NCI-H1105 (cell line): ENCODE measurements around the gene WDR91.
"Not testable (repeated sequence)": the region's sequence is repeated elsewhere in the genome, so short reads cannot be mapped to it uniquely, and the experiment has no call there.

Source experiments
- DNase-seq: peaks from one replicate; lab custom pipeline; 2025; lab: John Stamatoyannopoulos, UW

Gene WDR91

DNA sequence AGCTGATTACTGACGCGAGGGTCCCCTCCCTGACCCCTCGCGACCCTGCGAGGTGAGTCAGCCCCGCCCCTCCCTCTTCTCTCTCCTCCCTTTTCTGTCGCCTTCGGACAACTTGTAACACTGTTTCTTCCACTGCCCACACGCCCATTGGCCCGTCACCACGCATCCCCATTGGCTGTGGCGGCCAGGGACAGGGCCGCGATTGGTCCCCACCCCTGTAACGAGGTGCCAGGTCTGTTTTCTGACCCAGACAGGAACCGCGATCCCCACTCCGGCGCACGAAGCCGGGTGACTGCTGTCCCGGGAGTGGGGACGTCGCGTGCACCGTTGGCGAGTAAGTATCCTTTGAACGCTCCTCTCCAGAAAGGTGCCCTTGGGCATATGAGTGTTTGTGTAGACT lies 22.2 kb upstream of the WDR91 start, which contains the start of gene STRA8:
Gene STRA8, plus strand, starts transcription at position 269 of the 400 bp plus-strand sequence. CDS start 6,687 bp downstream, outside the sequence.
- no peak for DNase-seq

GRCh38 chr7:135232720-135233119 lies 21.4 kb upstream of the WDR91 start:
- no peak for DNase-seq

DNA sequence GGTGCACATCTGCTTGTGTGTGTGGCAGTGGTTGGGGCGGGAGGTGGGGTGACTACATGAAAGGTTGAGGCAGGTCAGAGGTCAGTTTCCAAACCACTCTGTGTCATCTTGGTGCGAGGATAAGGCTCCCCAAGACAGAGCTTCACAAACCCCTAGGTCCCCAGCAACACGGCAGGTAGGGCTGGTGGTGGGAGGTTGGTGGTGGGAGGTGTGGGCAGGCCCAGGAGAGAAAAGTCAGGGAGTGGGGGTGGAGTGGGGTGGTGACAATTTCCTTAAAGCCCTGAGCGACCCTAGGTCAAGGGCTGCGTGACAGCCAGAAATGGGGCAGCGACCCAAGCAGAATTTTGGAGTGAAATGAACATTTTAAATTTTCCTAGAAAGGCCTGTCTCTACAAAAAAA lies 20.8 kb upstream of the WDR91 start:
- no peak for DNase-seq

GRCh38 chr7:135231686-135232085 lies 20.4 kb upstream of the WDR91 start:
- no peak for DNase-seq

- DNase-seq = no peak
Observed at GRCh38 chr7:135224027-135224426, 12.7 kb upstream of the WDR91 start.

DNA sequence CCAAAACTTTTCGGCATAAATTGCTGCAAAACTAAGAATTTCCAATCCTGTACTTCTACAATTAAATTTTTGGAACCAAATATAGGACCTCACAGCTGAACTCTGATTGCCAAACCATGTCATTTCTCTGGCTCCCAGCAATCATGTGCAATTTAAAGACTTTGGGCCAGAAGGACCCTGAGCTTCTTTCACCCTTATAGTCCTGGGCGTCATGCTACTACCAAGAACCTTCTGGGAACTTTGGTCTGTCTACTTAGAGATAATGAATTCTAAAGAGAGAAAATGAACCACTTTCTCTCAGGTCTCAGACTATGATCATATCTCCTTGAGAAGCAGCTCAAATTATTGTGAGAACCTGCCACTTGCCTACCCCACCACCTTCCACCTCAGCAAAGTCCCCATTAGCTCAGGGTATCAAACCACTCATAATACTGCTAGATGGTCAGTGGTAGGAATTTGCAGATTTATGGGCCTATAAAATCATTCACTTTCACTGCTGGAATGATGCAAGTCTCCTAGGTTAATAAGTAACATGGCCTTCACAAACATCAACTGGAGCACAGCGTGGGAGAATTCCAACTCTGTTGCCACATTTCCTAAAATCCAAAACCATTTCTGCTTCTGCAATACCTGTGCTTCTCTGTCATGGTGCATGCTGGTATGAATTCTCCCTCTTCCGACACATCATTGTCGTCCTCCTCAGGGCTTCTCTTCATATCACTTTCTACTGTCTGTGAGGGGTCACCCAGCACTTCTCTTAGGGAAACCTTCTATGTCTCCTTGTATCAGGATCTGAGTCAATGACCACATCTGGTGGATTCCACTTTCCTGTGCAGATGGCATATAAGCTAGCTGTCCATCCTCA lies 6.6 kb upstream of the WDR91 start:
- DNase-seq = no peak

DNA sequence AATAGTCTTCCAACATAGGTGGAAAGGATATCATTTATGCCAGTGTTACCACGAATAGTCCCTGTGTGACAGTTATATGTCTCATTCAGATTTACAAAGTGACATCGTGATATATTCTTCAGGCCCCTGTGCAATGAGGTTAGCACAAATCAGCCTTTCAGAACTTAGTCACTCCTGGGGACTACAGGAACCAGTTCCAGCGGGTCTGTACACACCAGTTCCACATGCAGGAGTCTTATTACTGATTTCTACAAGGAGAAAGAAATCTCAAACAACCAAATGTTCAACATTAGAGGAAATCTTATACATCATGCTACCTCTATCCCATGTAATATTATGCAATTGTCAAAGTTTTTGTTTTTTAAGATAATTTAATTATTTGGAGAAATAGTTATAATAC lies 4.4 kb upstream of the WDR91 start:
- DNase-seq = no peak

DNA sequence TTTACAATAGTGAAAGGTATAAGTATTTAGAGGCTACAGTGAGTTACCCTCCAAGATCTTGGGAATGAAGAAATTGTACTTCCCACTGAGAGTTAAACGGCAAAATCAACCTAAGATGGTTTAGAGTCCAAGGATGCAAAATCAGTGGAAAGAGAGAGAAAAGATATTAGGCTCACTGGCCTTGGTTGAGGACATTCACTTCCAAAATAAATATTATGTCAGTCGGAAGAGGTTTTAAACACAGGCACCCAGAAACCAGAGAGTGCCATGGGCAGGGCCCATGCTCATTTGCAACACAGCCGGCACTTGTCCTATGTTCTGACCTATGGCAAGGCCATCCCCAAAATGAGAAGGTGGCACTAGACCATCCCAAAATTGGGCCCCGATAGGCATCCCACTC lies 3.9 kb upstream of the WDR91 start:
- DNase-seq = no peak

DNA sequence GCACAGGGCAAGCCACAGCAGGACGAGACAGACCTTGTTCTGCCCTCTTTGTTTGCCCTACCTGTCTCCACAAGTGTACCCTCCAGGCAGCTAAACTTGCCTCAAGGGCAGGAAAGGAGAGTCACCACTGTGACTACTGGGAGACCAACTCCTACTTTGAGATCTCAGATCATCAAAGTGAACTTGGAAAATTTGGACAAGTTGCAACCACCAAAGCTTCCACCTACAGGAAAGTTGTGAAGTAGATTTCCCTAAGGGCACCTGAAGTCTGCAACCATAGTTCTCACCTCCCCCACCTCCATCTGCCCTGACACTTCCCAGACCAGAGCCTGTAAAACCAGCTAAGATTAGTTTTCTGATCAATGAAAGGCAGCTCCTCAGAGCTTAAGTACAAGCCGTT lies 2.5 kb upstream of the WDR91 start:
- no peak for DNase-seq

DNA sequence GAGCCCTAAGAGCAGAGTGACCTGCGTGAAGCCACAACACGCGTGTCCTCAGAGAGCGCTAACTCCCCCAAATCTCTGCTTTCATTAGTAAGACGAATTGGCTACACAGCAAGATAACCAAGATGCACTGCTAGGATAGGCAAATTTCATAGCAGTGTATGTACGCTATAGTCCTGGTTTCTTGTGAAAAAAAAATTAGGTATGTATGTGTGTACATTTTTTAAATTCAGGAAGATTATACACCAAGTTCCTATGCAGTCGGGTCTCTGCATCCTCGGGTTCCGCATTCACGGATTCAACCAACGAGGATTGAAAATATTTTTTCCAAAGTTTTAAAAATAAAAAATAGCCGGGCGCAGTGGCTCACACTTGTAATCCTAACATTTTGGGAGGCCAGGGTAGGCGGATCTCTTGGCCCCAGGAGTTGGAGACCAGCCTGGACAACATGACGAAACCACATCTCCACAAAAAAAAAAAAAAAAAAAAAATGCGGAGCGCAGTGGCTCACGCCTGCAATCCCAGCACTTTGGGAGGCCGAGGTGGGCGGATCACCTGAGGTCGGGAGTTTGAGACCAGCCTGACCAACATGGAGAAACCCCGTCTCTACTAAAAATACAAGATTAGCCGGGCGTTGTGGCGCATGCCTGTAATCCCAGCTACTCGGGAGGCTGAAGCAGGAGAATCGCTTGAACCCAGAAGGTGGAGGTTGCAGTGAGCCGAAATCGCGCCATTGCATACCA lies 790 bp upstream of the WDR91 start:
- not testable (repeated sequence) for DNase-seq

GRCh38 chr7:135210888-135211178 lies 493 bp downstream of the WDR91 start:
- DNase-seq = peak; percentile 23

GRCh38 chr7:135209225-135209834 lies 2.0 kb downstream of the WDR91 start:
- no peak for DNase-seq

DNA sequence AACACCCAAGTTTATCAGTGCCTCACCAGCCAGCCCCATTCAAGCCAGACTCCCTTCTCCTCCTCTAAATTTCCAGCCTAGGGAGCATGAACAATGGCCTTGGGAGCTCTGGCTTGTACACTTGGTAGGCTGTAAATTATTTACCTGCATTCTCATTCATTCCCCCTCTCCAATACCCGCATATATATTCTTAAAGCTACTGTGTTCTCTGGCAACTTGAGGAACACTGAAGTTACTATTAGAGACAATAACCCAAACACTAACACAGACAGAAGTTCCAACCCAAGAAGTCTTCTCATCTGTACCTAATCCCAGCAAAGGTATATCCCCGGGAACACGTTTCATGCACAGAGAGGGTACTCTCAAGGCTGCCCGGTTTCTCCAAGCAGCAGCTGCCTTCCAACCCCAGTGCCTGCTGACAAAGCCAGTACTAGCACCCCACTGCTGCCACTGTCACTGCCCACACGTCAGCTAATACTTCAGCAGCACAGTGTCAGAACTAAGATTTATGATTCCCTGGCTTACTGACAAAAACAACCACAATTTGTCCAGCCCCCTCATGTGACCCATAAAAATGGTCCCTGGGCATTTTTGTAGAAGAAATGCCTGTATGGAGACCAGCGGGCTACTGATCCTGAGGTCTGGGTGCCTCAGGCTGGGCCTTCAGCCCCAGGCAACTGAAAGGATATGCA lies 3.1 kb downstream of the WDR91 start:
- no peak for DNase-seq

- DNase-seq = no peak
Observed at GRCh38 chr7:135207406-135208101, 3.8 kb downstream of the WDR91 start.

DNA sequence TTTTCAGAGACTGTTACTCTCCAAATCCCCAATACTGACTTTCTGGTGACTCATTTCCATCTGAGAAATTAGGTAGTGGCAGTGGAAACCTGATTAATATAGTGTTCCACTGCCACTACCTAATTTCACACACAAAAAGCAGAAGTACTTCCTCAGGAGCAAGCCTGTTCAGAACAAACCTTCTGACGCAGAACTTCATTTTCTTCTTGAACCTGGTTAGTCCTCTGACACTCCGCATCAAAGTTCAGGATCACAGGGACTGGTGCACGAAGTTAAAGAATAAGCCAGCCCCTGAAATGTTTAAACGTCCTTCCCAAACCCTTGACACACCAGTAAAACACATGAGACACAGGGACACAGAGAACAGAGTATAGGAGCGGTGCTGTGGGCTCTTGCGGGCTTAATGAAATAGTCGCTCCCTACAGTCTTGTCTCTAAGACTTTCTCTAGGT lies 4.4 kb downstream of the WDR91 start:
- DNase-seq = no peak

GRCh38 chr7:135205850-135206249 lies 5.5 kb downstream of the WDR91 start:
- no peak for DNase-seq

- DNase-seq = no peak
Observed at GRCh38 chr7:135204876-135205275, 6.5 kb downstream of the WDR91 start.

DNA sequence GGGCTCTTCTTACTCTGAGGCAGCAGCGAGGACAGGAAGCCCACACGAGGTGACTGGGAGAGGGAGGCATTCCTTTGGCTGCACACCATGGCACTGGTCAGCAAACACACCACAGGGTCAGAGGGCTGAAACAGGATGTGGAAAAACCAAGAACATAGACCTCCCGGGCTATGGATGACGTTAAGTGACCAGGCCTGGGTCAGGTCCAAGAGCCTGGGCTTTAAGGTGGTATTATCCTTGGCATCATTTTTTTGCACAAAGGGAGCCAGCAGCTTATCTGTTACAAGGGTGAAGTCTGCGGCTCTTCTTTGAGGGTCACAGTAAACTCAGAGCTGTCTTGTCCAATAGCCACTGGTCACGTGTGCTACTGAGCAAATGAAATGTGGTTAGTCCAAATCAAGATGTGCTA lies 7.0 kb downstream of the WDR91 start:
- no peak for DNase-seq

DNA sequence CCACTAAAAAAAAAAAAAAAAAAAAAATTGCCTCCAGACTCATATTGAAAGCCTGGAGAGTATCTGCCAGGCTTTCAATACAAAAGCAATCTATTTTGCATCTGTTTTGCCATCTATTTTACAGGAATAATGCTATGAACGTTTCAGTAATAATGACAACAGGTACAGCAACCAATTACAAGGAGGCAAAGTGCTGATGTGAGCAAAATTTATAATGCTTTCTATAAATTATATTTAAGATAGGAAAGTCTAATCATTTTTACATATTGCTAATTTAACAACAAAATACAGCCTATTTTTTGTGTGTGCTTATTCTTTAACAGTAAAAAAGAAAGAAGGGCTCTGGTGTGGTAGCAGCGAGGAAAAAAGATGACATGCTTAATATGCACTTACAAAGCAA lies 10.0 kb downstream of the WDR91 start:
- DNase-seq = no peak

DNA sequence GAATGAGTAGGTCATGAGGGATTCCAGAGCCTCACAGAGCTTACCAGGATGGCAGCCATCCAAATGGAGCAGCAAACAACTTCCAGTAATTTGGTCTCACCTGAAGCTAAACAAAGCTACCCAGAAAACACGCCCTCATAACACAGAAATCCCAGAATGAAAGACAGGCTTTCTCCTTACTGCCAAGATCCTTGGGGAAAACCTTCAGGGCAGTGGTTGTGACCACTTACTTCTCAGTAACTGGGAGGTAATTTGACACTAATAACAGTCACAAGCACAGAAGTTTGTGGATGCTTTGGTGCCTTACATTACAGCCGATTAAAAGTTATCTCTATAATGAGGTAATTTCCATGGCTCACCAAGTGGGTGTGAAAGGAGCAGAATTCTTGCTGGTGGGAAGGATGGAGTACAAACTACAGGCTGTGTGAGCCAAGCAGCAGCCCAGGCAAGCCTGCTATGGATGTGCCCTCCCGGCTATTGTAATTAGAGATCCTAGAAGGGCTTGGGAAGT lies 10.4 kb downstream of the WDR91 start:
- peak; percentile 61 for DNase-seq

DNA sequence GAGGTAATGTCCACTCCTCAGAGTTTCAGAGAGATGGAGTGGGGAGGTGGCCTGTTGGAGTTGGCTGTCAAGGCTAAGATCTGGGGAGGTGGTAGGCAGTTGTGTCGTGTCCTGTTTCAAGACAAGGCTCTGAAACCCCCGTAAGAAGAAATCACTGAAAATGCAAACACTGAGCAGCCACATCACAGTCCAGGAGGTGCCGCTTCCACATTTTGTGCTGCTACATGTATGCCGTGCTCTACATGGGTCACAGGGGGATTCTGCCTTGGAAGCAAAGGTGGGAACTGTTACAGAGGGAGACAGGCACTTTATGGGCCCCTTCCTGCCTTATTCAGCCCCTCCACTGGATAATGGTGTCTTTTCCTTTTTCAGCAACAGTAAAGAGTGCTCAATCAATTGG lies 11.9 kb downstream of the WDR91 start:
- DNase-seq = no peak
